NB4 (cell line): ENCODE measurements around the gene DSCAM.

Experiments
- DNase-seq: peaks from one replicate; pipeline ENCODE4 v3.0.0; 2010; ENCODE audit warnings: low read depth
- H3K4me3 ChIP-seq: one replicate; pipeline ENCODE4 v1.5.1; 2011; ENCODE audit warnings: mild to moderate bottlenecking, low read depth, low read length, moderate library complexity
- MYC ChIP-seq: IDR thresholded peaks from 2 replicates; pipeline ENCODE4 v1.6.1; 2011; ENCODE audit warnings: low read depth, low read length
- POLR2A ChIP-seq: IDR thresholded peaks from 2 replicates; pipeline ENCODE4 v1.6.1; 2011; ENCODE audit warnings: mild to moderate bottlenecking; ENCODE audit not compliant: insufficient read length; ENCODE audit errors: extremely low read depth
- TF ChIP-seq, protein P1 (sequence below): IDR thresholded peaks from 2 replicates; pipeline ENCODE4 v1.6.1; 2011; ENCODE audit warnings: low read depth, low read length
- TF ChIP-seq, protein P2 (sequence below): IDR thresholded peaks from one replicate; pipeline ENCODE4 v1.5.1; 2012; ENCODE audit warnings: low read depth, low read length

Gene DSCAM

DNA sequence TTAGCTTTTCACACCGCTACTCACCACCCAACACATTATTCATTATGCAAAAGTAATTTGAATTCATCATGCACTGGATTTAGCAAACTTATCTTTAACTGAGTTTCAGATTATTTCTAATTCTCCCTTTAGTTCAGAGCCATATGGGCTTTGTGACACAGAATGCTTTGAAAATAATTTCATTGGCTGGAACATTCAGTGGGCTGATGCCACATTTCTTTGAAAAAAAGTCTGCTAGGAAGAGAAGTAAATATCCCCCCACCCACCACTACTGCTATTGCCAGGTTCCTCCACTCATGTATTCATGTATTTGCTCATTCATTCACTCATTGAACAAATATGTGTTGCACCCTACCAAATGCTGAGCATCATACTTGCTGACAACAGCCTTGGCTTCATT, 280.5 kb downstream of the DSCAM start:
- no peak for DNase-seq
- no peak overlapping the region for H3K4me3 ChIP-seq
- TF ChIP-seq MYC = no peak
- TF ChIP-seq, protein P1, sequence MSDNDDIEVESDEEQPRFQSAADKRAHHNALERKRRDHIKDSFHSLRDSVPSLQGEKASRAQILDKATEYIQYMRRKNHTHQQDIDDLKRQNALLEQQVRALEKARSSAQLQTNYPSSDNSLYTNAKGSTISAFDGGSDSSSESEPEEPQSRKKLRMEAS = no peak
- no peak for TF ChIP-seq POLR2A
- TF ChIP-seq, protein P2, sequence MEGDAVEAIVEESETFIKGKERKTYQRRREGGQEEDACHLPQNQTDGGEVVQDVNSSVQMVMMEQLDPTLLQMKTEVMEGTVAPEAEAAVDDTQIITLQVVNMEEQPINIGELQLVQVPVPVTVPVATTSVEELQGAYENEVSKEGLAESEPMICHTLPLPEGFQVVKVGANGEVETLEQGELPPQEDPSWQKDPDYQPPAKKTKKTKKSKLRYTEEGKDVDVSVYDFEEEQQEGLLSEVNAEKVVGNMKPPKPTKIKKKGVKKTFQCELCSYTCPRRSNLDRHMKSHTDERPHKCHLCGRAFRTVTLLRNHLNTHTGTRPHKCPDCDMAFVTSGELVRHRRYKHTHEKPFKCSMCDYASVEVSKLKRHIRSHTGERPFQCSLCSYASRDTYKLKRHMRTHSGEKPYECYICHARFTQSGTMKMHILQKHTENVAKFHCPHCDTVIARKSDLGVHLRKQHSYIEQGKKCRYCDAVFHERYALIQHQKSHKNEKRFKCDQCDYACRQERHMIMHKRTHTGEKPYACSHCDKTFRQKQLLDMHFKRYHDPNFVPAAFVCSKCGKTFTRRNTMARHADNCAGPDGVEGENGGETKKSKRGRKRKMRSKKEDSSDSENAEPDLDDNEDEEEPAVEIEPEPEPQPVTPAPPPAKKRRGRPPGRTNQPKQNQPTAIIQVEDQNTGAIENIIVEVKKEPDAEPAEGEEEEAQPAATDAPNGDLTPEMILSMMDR = no peak

DNA sequence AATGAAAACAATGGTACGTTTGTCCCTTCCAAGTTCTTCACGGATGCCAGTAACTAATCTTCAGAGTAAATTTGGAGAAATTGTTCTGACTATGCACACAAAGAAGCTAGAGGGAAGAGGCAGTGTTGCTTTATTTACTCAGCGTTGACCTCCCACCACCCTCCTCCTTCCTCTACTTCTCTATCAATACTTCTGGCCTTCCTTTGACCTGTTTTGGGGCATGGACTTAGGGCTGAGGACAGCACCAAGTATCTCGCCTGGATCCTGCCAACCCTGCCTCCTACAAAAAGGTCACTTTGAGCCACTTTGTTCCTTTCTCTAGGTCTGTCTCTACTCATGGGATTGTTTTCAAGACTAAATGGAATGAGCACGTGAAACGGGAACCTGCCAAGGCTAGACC, 282.6 kb downstream of the DSCAM start:
- DNase-seq = no peak
- TF ChIP-seq, protein P1 = no peak
- TF ChIP-seq MYC (no peak), POLR2A (no peak)
- TF ChIP-seq, protein P2 = no peak
- no peak overlapping the region for H3K4me3 ChIP-seq

DNA sequence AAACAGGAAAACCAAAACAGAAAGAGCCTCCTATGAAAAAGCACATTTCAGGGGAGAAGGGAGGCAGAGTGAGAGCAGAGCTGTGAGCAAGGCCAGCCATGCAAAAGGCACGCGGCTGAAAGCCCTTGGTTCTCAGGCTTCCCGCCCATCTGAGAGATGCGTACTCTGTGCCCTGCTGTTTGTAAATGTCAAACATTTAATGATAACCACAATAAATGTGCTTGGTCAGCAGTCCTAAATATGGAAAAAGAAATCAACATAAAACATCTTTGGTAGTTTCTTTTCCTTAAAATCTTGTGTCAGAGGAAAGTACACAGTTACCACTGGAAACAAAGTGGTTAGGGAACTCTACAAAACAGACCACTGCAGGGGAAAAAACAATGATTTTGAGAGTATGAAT, 283.1 kb downstream of the DSCAM start:
- H3K4me3 ChIP-seq = no peak overlapping the region
- no peak for TF ChIP-seq POLR2A
- TF ChIP-seq, protein P1 = no peak
- no peak for DNase-seq

DNA sequence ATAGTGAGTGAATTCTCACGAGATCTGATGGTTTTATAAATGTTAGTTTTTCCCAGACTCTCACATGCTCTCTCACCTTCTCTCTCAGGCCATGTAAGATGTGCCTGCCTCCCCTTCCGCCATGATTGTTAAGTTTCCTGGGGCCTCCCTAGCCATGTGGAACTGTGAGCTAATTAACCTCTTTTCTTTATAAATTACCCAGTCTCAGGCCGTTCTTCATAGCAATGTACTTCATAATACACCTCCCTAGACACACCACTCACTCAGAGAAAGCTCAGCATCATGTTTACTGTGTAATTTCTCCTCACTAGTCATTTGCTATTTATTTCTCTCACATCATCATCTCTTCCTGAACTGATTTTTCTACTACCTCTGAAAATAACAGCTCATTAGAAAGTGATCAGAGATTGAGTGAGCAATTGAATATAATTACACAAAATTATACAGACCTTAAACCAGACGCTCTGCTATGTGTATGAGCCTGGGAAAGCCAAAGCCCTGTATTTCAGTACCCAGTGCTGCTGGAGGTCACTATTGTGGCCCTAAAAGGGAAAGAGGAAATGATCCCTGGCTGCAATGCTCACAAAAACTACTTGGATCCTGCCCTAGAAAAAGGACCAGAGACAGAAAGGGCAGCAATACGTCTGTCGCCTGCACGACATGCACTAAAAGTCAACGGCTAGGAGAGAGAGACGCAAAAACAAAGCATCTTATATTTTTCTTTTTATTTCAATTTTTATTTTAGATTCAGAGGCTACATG, 284.5 kb downstream of the DSCAM start:
- TF ChIP-seq POLR2A = no peak
- TF ChIP-seq, protein P2 = no peak
- TF ChIP-seq MYC = no peak
- TF ChIP-seq, protein P1 = no peak
- DNase-seq = no peak
- H3K4me3 ChIP-seq = no peak overlapping the region

DNA sequence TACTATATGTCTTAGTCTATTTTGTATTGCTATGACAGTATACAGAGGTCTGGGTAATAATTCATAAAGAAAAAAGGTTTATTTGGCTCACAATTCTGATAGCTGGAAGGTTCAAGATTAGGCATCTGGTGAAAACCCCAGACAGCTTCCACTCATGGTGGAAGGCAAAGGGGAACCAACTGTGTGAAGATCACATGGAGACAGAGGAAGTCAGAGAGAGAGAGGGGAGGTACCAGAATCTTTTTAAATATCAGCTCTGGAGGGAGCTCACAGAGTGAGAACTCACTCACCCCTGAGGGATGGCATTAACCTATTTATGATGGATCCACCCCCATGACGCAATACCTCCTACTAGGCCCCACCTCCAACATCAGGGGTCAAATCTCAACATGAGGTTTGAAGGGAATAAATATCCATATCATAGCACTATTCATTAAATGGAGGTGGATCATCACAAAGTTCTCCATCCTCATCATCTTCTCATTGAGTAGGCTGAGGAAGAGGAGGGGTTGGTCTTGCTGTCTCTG, 290.5 kb downstream of the DSCAM start:
- TF ChIP-seq POLR2A (no peak), MYC (no peak)
- TF ChIP-seq, protein P1 = no peak
- TF ChIP-seq, protein P2 = no peak
- H3K4me3 ChIP-seq = no peak overlapping the region
- no peak for DNase-seq

DNA sequence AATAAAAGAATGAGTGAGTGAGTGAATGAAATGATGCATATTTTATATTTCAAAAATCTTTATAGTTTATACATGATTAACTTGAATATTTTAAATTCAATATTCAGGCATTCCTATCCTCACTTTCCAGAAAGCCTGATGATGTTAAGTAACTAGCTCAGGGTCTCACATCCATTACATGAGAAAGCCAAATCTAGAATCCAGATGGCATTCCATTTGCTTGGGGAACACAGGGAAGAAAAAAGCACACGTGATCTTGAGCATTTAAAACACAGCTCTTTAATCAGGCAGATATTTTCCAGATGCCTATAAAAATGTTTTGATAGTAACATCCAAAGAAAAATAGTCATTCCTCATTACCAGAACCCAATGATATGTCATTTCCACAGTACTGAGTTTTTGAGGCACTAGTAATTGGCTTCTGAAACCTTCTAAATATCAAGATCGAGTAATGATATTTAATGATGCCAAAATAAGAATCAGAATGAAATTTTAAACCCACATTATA, 291.9 kb downstream of the DSCAM start:
- TF ChIP-seq, protein P2 = no peak
- TF ChIP-seq POLR2A (no peak), MYC (no peak)
- TF ChIP-seq, protein P1 = no peak
- DNase-seq = no peak
- no peak overlapping the region for H3K4me3 ChIP-seq
